Neuronal stem cell (in vitro differentiated cells): ENCODE measurements around the gene NBR1.
"Not testable (repeated sequence)": the region's sequence is repeated elsewhere in the genome, so short reads cannot be mapped to it uniquely, and the experiment has no call there.

Source experiments
- DNase-seq: peaks from one replicate; pipeline ENCODE4 v3.0.0-alpha.2; 2013; ENCODE audit warnings: low spot score
- H2AFZ ChIP-seq: one replicate; pipeline ENCODE4 v1.6.1; 2013; ENCODE audit warnings: mild to moderate bottlenecking, low read length, inconsistent platforms
- H2AK5ac ChIP-seq: 2 replicates; pipeline ENCODE4 v1.6.1; 2013; ENCODE audit warnings: low read depth, mild to moderate bottlenecking, inconsistent platforms, low read length, moderate library complexity, mixed read lengths
- H2BK120ac ChIP-seq: 2 replicates; pipeline ENCODE4 v1.6.1; 2013; ENCODE audit warnings: low read depth, mild to moderate bottlenecking, inconsistent platforms, low read length, moderate library complexity, mixed read lengths
- H2BK12ac ChIP-seq: one replicate; pipeline ENCODE4 v1.6.1; 2013; ENCODE audit warnings: low read length, inconsistent platforms
- H2BK15ac ChIP-seq: 2 replicates; pipeline ENCODE4 v1.6.1; 2013; ENCODE audit warnings: mild to moderate bottlenecking, low read length, inconsistent platforms, mixed read lengths
- H2BK5ac ChIP-seq: one replicate; pipeline ENCODE4 v1.6.1; 2013; ENCODE audit warnings: inconsistent platforms, mild to moderate bottlenecking, low read length, moderate library complexity
- H3K14ac ChIP-seq: one replicate; pipeline ENCODE4 v1.6.1; 2013; ENCODE audit warnings: low read length, inconsistent platforms
- H3K18ac ChIP-seq: 2 replicates; pipeline ENCODE4 v1.6.1; 2013; ENCODE audit warnings: low read length, inconsistent platforms
- H3K23ac ChIP-seq: 2 replicates; pipeline ENCODE4 v1.6.1; 2013; ENCODE audit warnings: low read depth, mild to moderate bottlenecking, mixed read lengths, low read length, inconsistent platforms; ENCODE audit not compliant: poor library complexity
- H3K27ac ChIP-seq: replicated peaks from 3 replicates; pipeline ENCODE4 v1.5.1; 2013; ENCODE audit warnings: low read length, inconsistent platforms
- H3K27me3 ChIP-seq, 3 experiments: 2 replicates each; pipeline ENCODE4 v1.6.1; 2013; ENCODE audit warnings: low read length in 3 of 3, mild to moderate bottlenecking in 2 of 3, inconsistent platforms in 1 of 3, low read depth in 1 of 3, mixed read lengths in 1 of 3, moderate library complexity in 1 of 3; ENCODE audit not compliant: control insufficient read depth in 3 of 3, insufficient read depth in 3 of 3
- H3K36me3 ChIP-seq, 2 donors: replicated peaks in 1 of 2; 2 replicates each; pipeline ENCODE4 v1.6.1; 2013; ENCODE audit warnings: low read length in 2 of 2; ENCODE audit not compliant: control insufficient read depth in 2 of 2, insufficient read depth in 2 of 2
- H3K4ac ChIP-seq: 2 replicates; pipeline ENCODE4 v1.6.1; 2013; ENCODE audit warnings: inconsistent platforms, mild to moderate bottlenecking, low read length, moderate library complexity
- H3K4me1 ChIP-seq, 2 donors: 1 replicate in 1 of 2; 2 replicates in 1 of 2; pipeline ENCODE4 v1.6.1; 2013; ENCODE audit warnings: low read length in 2 of 2, low read depth in 1 of 2; ENCODE audit not compliant: control insufficient read depth in 2 of 2, insufficient read depth in 1 of 2
- H3K4me2 ChIP-seq: one replicate; pipeline ENCODE4 v1.6.1; 2013; ENCODE audit warnings: mild to moderate bottlenecking, low read length, inconsistent platforms; ENCODE audit not compliant: insufficient read depth, poor library complexity, severe bottlenecking
- H3K4me3 ChIP-seq, 2 donors: 2 replicates each; pipeline ENCODE4 v1.5.1; 2013; ENCODE audit warnings: low read length in 2 of 2, mild to moderate bottlenecking in 2 of 2, inconsistent platforms in 1 of 2, moderate library complexity in 1 of 2
- H3K79me1 ChIP-seq: one replicate; pipeline ENCODE4 v1.6.1; 2013; ENCODE audit warnings: low read depth, mild to moderate bottlenecking, inconsistent platforms, low read length, moderate library complexity
- H3K9ac ChIP-seq: one replicate; pipeline ENCODE4 v1.6.1; 2013; ENCODE audit warnings: mild to moderate bottlenecking, low read depth, low read length, inconsistent platforms; ENCODE audit not compliant: poor library complexity
- H3K9me3 ChIP-seq, 2 donors: replicated peaks in 1 of 2; 2 replicates each; pipeline versions ENCODE3 to v1.6.1; 2013; ENCODE audit warnings: low read length in 2 of 2, mild to moderate bottlenecking in 2 of 2, inconsistent platforms in 1 of 2, low read depth in 1 of 2, mixed read lengths in 1 of 2, moderate library complexity in 1 of 2; ENCODE audit not compliant: control insufficient read depth in 2 of 2, insufficient read depth in 1 of 2
- H4K8ac ChIP-seq: one replicate; pipeline ENCODE4 v1.6.1; 2013; ENCODE audit warnings: low read depth, mild to moderate bottlenecking, inconsistent platforms, low read length, moderate library complexity
- H4K91ac ChIP-seq: one replicate; pipeline ENCODE4 v1.6.1; 2013; ENCODE audit warnings: low read length, low read depth, mild to moderate bottlenecking, inconsistent platforms; ENCODE audit not compliant: poor library complexity
- WGBS, 2 donors: extraction: QIAGEN DNeasy Blood & Tissue Kit; methylation state at CpG; one replicate each; pipeline ENCODE4 v1.1.7; 2013; ENCODE audit warnings: missing lambda C conversion rate in 2 of 2, mixed read lengths in 1 of 2; ENCODE audit not compliant: insufficient read length in 2 of 2, insufficient replicate concordance in 1 of 2; ENCODE audit errors: extremely low coverage in 2 of 2; 5-methylcytosine and 5-hydroxymethylcytosine counted together

The NBR1 gene

DNA sequence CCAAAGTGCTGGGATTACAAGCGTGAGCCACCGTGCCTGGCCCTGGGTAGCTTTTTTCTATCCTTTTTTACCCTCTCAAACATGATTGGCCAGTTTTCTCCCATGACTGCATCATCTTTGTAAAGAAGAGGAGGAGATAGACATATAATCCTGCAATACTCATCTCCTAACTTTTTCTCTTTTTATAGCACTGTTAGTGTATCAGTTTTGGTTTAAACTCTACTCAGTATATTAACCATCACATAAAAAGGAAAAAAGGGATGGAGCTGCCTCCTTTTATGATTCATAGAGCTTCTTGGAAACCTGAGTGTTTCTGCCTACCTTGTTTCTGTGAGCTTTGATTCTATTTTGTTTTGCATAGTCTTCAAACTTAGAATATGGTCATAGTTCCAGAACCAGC, 28.6 kb downstream of the NBR1 start:
- no peak overlapping the region for H2BK5ac ChIP-seq
- H3K14ac ChIP-seq, result no peak overlapping the region
- H3K36me3 ChIP-seq, result peaks cover 36 to 86% of the 10 kb centered on the region in 2 donors
- no peaks in the 10 kb centered on the region for H3K9me3 ChIP-seq
- H3K27me3 ChIP-seq, result no peaks in the 10 kb centered on the region
- no peak overlapping the region for H2AFZ ChIP-seq
- H3K4me2 ChIP-seq, result no peak overlapping the region
- no peak overlapping the region for H4K8ac ChIP-seq
- no peak overlapping the region for H2BK120ac ChIP-seq
- WGBS, 2 donors, result no CpG with 5 or more reads among the region's 2 CpGs
- H4K91ac ChIP-seq, result no peak overlapping the region
- no peak overlapping the region for H2BK12ac ChIP-seq
- H3K4ac ChIP-seq, result no peak overlapping the region
- no peak overlapping the region for H3K4me3 ChIP-seq
- H3K4me1 ChIP-seq, result no peaks in the 10 kb centered on the region
- no peaks in the 10 kb centered on the region for H3K79me1 ChIP-seq
- no peak overlapping the region for H2AK5ac ChIP-seq
- no peak overlapping the region for H3K27ac ChIP-seq
- DNase-seq, result no peak
- H3K18ac ChIP-seq, result no peak overlapping the region
- no peak overlapping the region for H2BK15ac ChIP-seq
- H3K23ac ChIP-seq, result no peak overlapping the region
- H3K9ac ChIP-seq, result no peak overlapping the region

DNA sequence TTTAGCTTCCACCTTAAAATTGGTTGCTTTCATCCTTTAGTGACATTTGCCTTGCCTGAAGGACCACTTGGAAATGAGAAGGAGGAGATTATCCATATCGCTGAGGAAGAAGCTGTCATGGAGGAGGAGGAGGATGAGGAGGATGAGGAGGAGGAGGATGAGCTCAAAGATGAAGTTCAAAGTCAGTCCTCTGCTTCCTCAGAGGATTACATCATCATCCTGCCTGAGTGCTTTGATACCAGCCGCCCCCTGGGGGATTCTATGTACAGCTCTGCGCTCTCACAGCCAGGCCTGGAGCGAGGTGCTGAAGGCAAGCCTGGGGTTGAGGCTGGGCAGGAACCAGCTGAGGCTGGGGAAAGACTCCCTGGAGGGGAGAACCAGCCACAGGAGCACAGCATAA, 29.1 kb downstream of the NBR1 start:
- Histone ChIP-seq H4K8ac (no peak overlapping the region), H3K4me3 (no peak overlapping the region), H4K91ac (no peak overlapping the region), H3K79me1 (no peaks in the 10 kb centered on the region), H3K27me3 (no peaks in the 10 kb centered on the region), H3K27ac (no peak overlapping the region), H3K4me1 (no peaks in the 10 kb centered on the region), H3K14ac (no peak overlapping the region), H2AK5ac (no peak overlapping the region), H2BK12ac (no peak overlapping the region), H2BK5ac (no peak overlapping the region), H2AFZ (no peak overlapping the region), H3K36me3 (peaks cover 32 to 81% of the 10 kb centered on the region in 2 donors), H2BK15ac (no peak overlapping the region), H2BK120ac (no peak overlapping the region), H3K4me2 (no peak overlapping the region), H3K18ac (no peak overlapping the region), H3K9me3 (no peaks in the 10 kb centered on the region), H3K23ac (no peak overlapping the region), H3K9ac (no peak overlapping the region), H3K4ac (no peak overlapping the region)
- no peak for DNase-seq
- no CpG with 5 or more reads among the region's 4 CpGs for WGBS, 2 donors

GRCh38 chr17:43203013-43203412, 32.0 kb downstream of the NBR1 start:
- not testable (repeated sequence) for H3K27me3 ChIP-seq, H2BK120ac ChIP-seq, H4K8ac ChIP-seq, H2BK15ac ChIP-seq, H3K18ac ChIP-seq, H3K4ac ChIP-seq, H3K4me3 ChIP-seq, H2AFZ ChIP-seq, H3K9me3 ChIP-seq, H3K4me2 ChIP-seq, H4K91ac ChIP-seq, H3K23ac ChIP-seq, H3K14ac ChIP-seq, H2BK12ac ChIP-seq, DNase-seq, H3K4me1 ChIP-seq, H2BK5ac ChIP-seq, H2AK5ac ChIP-seq, H3K79me1 ChIP-seq, H3K27ac ChIP-seq, H3K9ac ChIP-seq
- no CpG with 5 or more reads among the region's 3 CpGs for WGBS, 2 donors
- peaks cover 22 to 74% of the 10 kb centered on the region in 2 donors for H3K36me3 ChIP-seq

DNA sequence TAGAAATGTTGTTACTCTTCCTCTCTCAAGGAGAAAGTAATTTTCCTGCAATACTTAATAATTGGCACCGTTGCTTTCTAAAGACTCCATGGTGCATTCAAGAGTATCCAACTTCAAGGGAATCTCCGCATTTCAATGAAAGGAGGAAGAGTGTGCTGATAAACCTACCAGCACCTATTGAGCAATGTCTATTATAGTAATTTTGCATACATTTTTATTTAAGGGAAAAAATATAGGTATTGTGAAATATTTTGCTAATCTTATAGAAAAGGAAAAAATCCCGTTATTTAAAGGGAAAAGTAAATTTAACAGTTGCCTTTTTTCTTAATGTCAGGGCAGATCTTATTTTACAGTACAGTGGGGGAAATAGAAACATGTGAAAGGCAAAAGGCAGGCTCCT, 39.6 kb downstream of the NBR1 start:
- Histone ChIP-seq H3K79me1 (peaks cover 3% of the 10 kb centered on the region), H3K18ac (no peak overlapping the region), H3K4me1 (peaks cover 0 to 2% of the 10 kb centered on the region in 2 donors), H2BK12ac (no peak overlapping the region), H3K36me3 (peaks cover 8 to 43% of the 10 kb centered on the region in 2 donors), H3K27me3 (no peaks in the 10 kb centered on the region), H3K9me3 (no peaks in the 10 kb centered on the region), H3K4ac (no peak overlapping the region), H3K9ac (no peak overlapping the region), H2BK120ac (no peak overlapping the region), H3K4me2 (no peak overlapping the region), H2BK5ac (no peak overlapping the region), H2BK15ac (no peak overlapping the region), H2AFZ (no peak overlapping the region), H3K23ac (no peak overlapping the region), H2AK5ac (no peak overlapping the region), H4K91ac (no peak overlapping the region), H3K14ac (no peak overlapping the region), H3K4me3 (no peak overlapping the region), H4K8ac (no peak overlapping the region), H3K27ac (no peak overlapping the region)
- no peak for DNase-seq
- 100% methylated on average over 1 of the region's 3 CpGs; no CpG with 5 or more reads in 1 of the 2 donors for WGBS, 2 donors
